WI38 (cell line): Measurements from ENCODE around the gene OR6V1.

Experiments
- H3K4me3 ChIP-seq: 2 replicates; pipeline ENCODE4 v1.5.1; 2011; ENCODE audit warnings: low read depth, mild to moderate bottlenecking, control low read depth, low read length
- CTCF ChIP-seq: IDR thresholded peaks from 2 replicates; pipeline ENCODE4 v1.5.1; 2012; ENCODE audit warnings: low read depth, mild to moderate bottlenecking, control low read depth, low read length

Gene OR6V1

GRCh38 chr7:143052041-143052440 lies at the start of gene OR6V1:
Gene OR6V1, plus strand, starts transcription at chr7:143052341. Its CDS starts 0 bp downstream, at chr7:143052341.
- no peak within 1 kb of the TSS for H3K4me3 ChIP-seq
- TF ChIP-seq CTCF, result no peak

- peak overlapping the region; percentile 25; the same call in 1 of the 2 replicates for H3K4me3 ChIP-seq
- no peak for TF ChIP-seq CTCF
Measured at GRCh38 chr7:143002898-143003297, 49.2 kb upstream of the OR6V1 start.

DNA sequence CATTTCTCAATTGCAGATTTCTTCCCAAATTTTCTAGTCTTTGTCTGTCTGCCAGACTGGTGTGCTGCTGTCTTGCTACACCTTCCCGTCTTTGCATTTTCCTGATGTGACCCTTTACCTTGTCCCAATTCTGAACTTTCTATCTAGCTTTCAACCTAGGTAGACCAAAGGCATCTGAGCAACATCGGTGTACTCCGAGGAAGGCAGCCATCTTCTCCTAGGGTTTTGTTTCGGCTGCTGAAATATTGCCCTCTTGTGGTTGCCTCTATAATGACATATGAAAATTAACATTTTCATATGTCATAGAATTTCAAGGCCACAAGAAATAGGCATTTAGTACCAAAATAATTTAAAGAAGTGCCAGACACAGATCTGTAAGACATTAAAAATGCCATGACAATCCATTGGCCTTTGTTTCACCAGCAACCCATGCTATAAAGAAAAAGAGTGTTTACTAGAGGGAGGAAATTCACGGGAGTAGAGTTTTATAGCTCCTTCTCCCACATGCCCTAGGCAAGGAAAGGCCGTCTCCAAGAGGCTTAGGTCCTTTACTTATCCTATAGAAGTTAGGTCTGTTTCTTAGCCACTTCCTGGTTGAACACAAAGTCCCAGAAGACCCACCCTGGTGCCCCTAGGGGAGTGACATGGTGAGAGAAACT lies 48.6 kb upstream of the OR6V1 start:
- H3K4me3 ChIP-seq, result peak overlapping the region; percentile 25; the same call in 1 of the 2 replicates

GRCh38 chr7:143005632-143006260 lies 46.4 kb upstream of the OR6V1 start:
- no peak overlapping the region for H3K4me3 ChIP-seq
- no peak for TF ChIP-seq CTCF

More for the DNA sequence above, 48.6 kb upstream of the OR6V1 start:
- peak; percentile 52; the same call in 1 of the 2 replicates for TF ChIP-seq CTCF

- peak; percentile 90 for TF ChIP-seq CTCF
- no peak overlapping the region for H3K4me3 ChIP-seq
Measured at GRCh38 chr7:143008007-143008901, 43.9 kb upstream of the OR6V1 start.

GRCh38 chr7:143012001-143012400 lies 40.1 kb upstream of the OR6V1 start:
- TF ChIP-seq CTCF, result no peak
- H3K4me3 ChIP-seq, result no peak overlapping the region

- no peak for TF ChIP-seq CTCF
- no peak overlapping the region for H3K4me3 ChIP-seq
Measured at GRCh38 chr7:143012409-143012808, 39.7 kb upstream of the OR6V1 start.
